Stimulated activated CD8-positive, alpha-beta memory T cell treated with anti-CD3 and anti-CD28 coated beads, Interleukin-2, amount 100 ng/mL, for 1 hour (primary cell): Measurements from ENCODE around the gene NFX1.
"Not testable (repeated sequence)": the region's sequence is repeated elsewhere in the genome, so short reads cannot be mapped to it uniquely, and the experiment has no call there.

Experiments used
- DNase-seq, 2 donors: peaks; one replicate each; pipeline ENCODE4 v3.0.0-alpha.2; 2020; ENCODE audit warnings: low read depth in 2 of 2

The NFX1 gene

DNA sequence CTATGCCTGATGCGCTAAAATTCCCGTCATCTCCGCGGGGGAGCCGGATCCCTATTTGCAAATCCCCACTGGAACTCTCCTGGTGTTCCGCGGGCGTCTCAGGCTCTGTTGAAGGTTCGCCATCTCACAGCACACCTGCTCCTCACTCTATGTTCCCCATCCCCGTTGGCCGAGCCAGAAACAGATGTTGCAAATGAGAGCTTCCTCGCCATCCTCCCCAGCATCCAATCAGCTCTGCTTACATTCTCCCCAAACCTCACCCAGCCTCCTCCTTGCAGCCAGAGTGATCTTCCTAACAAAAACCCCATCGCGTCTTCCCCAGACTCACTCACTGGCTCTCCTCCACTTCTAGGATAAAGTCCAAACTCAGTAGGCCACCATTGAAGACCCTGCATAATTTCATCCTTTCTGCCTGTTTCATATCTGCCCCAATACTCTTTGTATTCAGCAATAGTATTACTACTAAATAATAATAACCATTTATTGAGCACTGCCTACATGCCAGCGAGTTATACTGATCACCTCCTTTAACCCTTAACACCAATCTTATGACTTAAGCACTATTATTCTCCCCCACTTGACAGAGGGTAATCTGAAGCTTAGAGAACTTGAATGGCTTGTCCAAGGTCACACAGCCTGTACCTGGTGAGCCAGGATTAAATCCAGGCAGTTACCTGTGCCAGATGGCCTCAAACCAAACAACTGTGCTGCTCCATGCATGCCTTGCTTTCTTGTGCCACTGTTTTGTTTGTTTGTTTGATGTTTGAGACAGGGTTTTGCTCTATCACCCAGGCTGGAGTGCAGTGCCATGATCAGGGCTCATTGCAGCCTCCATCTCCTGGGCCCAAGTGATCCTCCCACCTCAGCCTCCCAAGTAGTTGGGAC, 98.0 kb downstream of the NFX1 start:
- DNase-seq = no peak

DNA sequence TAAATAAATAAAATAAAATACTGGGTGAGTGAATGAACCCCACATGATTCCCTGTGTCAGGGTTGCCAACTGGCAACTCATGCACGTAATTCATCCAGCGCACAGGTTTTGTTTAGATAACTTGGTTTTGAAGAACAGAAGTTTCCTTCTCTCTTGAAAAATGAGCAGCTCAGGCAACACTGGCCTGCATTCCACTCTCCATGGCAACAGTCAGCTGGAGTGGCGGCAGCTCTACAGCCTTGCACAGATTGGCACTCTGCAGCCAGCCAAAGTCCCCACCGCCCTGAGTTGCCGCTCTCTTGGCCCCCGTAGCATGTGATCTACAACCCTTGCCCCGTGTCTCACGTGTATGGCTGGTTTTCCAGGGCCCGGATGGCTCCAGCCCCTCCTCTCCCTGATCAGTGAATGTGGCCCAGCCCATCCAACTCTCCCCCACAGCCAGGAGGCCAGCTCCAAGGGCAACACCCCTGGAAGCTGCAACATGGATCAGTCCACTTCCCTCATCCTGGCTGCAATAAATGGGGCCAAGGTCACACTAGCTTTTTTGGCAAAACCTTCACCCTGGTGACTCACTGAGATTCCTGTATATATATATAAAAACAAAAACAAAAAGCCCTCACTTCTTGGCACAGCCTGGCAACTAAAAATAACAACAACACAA, 100.9 kb downstream of the NFX1 start:
- not testable (repeated sequence) for DNase-seq

GRCh38 chr9:33392591-33393021, 102.3 kb downstream of the NFX1 start:
- not testable (repeated sequence) for DNase-seq

DNA sequence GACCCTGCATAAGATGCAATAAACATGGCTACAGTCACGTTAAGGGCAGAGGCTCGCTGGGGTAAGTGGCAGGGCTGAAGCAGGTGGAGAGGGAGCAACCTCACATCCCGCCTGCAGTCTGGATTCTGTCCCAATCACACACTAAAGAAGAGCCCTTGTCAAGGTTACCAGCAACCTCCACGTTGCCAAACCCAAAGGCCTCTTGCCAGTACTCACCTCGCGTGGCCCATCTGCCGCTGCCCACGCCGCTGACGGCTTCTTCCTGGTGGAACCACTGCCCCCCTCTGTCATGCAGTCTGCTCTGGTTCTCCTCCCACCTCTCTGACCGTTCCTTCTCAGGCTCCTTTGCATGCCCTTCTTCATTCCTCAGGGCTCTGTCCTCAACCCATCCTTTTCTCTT, 103.3 kb downstream of the NFX1 start:
- DNase-seq = no peak

DNA sequence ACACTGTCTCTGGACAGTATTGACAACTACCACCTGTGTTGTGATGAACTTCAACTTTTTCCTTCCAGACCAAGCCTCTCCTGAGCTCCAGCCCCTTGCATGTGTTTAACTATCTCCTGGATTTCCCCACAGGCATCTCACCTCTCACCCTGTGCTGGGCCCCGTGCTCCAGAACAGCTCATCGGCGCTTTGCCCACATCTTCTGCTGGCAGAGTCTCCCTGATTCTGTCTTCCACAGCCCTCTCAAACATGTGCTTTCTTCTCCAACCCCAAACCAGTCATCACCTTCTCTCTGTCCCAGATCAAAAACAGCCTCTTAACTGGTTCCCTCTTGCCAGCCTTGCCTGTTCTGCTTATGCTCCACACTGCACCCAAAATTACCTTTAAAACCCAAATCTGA, 103.7 kb downstream of the NFX1 start:
- not testable (repeated sequence) for DNase-seq

DNA sequence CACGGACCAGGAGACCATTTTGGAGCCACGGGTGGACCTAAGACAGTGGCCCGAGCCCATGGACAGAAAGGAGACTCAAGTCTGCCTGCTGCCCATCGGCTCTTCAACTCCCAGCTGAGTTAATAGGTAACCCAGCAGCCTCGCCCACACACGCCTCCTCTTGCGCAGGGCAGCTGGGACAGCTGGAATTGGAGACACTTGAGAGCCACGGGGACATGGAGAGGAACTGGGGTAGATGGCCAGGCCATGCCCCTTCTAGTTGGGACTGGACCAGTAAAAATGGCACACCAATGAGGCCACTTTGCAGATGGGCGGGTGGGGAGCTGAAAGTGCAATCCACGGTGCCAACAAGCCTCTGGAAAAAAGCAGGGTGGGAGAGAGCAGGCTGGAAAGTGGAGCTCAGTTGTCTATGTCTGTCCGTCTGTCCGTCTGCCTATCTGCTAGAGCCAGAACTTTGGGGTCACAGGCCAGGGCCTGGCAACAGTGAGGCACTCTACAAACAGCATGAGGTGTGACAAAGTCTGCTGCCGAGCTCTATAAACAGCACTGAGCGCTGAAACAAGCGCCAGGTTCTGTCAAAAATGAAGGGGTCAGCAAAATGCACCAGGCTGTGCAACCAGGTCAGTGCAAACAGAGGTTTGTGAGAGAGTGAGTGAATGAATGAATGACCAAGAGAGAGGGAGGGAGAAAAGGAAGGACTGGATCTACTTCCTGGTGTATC, 105.0 kb downstream of the NFX1 start:
- DNase-seq = not testable (repeated sequence)

- not testable (repeated sequence) for DNase-seq
Measured at GRCh38 chr9:33397801-33398200, 107.5 kb downstream of the NFX1 start.

- not testable (repeated sequence) for DNase-seq
Measured at GRCh38 chr9:33399047-33399446, 108.7 kb downstream of the NFX1 start.

DNA sequence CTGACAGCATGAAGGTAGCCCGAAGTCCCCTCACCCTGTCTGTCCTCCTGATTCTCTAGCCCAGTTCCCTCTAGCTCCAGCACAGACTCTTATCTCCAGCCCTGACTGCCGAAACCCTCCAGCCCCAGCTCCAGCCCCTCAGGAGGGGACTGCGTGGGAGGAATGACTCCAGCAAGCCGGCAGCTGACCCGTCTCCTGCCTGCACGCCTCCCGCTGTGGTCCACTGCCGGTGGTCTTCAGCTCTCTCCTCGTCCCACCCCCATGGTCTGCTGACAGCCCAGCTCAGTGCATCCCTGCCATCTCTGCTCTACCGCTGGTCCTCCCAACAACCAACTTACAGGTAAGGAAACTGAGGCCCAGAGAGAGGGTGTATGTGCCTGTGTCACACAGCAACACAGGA, 111.5 kb downstream of the NFX1 start:
- DNase-seq = not testable (repeated sequence)

GRCh38 chr9:33402371-33402770, 112.1 kb downstream of the NFX1 start, which contains the start of gene AQP7:
Gene AQP7, minus strand, starts transcription at chr9:33402568. Its CDS starts 1,306 bp downstream, at chr9:33401262.
- DNase-seq = not testable (repeated sequence)

GRCh38 chr9:33403941-33404787, 113.8 kb downstream of the NFX1 start:
- no peak for DNase-seq

DNA sequence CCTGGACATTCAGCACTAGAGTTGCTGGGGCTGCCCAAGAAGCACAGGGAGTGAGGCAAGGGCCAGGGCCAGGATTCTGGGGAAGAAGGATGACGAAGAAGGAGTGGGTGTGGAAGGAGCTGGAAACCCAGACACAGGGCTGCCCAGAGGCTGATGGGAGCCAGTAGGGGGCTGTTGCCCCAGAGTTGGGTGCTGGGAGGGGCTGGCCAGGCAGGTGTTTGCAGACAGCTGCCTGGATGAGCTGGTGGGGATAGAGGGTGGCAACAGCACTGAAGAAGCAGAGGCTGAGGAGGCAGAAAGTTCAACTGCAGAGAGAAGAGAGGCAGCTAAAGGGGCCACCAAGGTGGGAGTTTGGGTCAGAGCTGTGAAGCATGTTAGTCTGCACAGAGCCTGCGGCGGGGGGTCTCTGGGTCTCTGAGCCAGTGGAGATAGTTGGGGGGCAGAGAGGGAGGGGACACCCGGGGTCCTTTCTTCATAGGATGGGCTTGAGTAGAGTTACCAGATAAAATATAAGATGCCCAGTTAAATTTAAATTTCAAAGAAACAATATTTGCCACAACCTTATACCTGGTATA, 114.6 kb downstream of the NFX1 start:
- DNase-seq = no peak

GRCh38 chr9:33407061-33407460, 116.7 kb downstream of the NFX1 start:
- DNase-seq = no peak

DNA sequence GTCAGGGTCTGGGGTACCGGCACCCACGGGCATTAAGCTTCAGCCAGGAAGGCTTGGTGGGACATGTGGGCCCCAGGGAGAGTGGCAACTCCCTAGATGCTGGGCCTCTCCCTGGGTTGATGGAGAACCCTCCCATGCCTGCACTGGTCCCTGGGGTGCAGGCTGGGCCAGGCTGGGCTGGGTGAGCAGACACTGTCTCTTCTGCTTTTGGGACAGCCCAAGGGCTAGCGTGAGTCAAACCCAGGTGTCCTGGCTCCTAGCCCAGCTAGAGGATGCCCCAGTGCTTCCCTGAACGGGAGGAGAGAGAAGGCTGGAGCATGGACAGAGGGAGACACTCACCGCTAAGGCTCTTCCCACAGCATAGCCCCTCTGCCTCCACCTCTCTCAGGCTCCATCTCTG, 117.8 kb downstream of the NFX1 start:
- no peak for DNase-seq

DNA sequence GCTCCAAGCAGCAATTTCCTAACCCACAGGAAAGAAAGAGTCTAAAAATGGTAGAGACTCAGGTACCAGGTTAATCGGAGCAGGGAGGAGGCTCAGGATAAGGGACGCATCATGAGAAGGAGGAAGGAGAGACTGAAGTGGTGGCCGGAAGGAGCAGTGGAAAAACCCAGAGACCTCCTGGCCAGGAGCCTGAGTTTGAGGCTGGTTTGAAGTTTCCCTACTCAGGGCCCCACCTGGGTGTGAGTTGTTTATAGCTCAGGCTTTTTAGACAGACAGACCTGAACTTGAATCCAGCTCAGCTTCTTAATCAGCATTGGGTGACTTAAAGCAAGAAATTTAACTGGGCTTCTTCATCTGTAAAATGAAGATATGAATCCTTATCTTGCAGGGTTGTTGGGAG, 124.0 kb downstream of the NFX1 start:
- no peak for DNase-seq

DNA sequence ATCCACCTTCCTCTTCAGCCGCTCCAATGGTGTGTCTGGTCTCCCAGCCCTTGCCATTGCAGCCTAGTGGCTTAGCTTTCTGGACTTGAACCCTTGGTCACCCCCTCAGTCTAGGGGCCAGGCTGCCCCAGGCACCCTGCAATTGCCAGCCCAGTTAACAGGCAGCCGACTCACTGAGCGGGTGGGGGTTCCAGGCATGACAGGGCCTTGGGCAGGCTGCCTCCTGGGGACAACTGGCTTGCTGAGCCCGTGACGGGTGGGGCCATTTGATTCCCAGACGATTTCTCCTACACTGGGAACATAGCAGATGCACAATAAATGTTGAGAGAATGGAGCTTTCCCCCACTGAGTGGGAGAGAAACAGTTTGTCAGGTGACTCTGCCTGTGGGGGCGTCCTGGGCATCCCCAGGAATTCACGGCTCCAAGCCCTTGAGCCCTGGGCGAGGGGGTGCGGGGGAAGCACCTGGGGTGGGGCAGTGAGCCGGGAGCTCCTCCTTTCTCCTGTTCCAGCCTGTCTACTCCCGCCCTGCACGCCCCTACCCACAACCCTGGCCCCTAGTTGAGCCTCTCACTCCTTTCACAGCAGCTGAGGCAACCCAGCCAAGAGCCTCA, 124.7 kb downstream of the NFX1 start:
- no peak for DNase-seq

- DNase-seq = peak; percentile 69 to 76
Measured at GRCh38 chr9:33415501-33416038, 125.3 kb downstream of the NFX1 start.

DNA sequence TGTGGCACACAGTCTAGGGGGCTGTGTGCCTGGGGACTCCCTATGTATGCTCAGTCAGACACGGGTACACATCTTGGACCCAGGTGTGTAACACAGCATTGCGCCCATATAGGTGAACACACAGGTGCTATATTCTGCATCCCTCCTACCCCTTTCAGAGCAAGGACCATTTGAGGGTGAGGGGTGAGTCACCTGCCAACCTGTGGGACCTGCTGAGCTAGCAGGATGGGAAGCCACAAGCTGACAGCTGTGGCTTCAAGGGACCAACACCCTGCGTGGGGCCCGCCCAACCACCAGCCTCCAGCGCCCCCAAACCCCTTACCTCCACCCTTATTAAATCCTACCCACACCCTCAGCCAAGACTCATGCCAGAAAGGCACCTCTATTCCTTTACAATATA, 126.7 kb downstream of the NFX1 start:
- no peak for DNase-seq

GRCh38 chr9:33418090-33418489, 127.8 kb downstream of the NFX1 start:
- no peak for DNase-seq

- DNase-seq = no peak
Measured at GRCh38 chr9:33419708-33420303, 129.5 kb downstream of the NFX1 start.
